ENCODE results near the gene STK26.
"Not testable (repeated sequence)": the region's sequence is repeated elsewhere in the genome, so short reads cannot be mapped to it uniquely, and the experiment has no call there.

The STK26 gene

GRCh38 chrX:132040066-132040465, 17.0 kb downstream of the STK26 start:
- no peak for DNase-seq

GRCh38 chrX:132041015-132041414, 17.9 kb downstream of the STK26 start:
- DNase-seq, result no peak

- no peak for DNase-seq
Observed at GRCh38 chrX:132043977-132044376, 20.9 kb downstream of the STK26 start.

GRCh38 chrX:132044953-132045352, 21.9 kb downstream of the STK26 start:
- no peak for DNase-seq

- DNase-seq, result no peak
Observed at GRCh38 chrX:132045456-132045855, 22.4 kb downstream of the STK26 start.

- DNase-seq, result no peak
Observed at GRCh38 chrX:132046533-132046932, 23.4 kb downstream of the STK26 start.

GRCh38 chrX:132051778-132052177, 28.7 kb downstream of the STK26 start:
- not testable (repeated sequence) for DNase-seq

GRCh38 chrX:132058050-132058449, 34.9 kb downstream of the STK26 start:
- DNase-seq, result no peak

- DNase-seq, result no peak
Observed at GRCh38 chrX:132058975-132059374, 35.9 kb downstream of the STK26 start.

- no peak for DNase-seq
Observed at GRCh38 chrX:132059973-132060540, 37.0 kb downstream of the STK26 start.

- no peak for DNase-seq
Observed at GRCh38 chrX:132063334-132063733, 40.2 kb downstream of the STK26 start.

- DNase-seq, result no peak
Observed at GRCh38 chrX:132063862-132064261, 40.8 kb downstream of the STK26 start.

GRCh38 chrX:132068405-132068804, 45.3 kb downstream of the STK26 start:
- DNase-seq, result no peak

- no peak for DNase-seq
Observed at GRCh38 chrX:132071254-132071653, 48.2 kb downstream of the STK26 start.

GRCh38 chrX:132077414-132077813, 54.3 kb downstream of the STK26 start:
- no peak for DNase-seq

GRCh38 chrX:132077912-132078311, 54.8 kb downstream of the STK26 start:
- no peak for DNase-seq

- DNase-seq, result no peak
Observed at GRCh38 chrX:132085786-132086185, 62.7 kb downstream of the STK26 start.

- no peak for DNase-seq
Observed at GRCh38 chrX:132086672-132087071, 63.6 kb downstream of the STK26 start.

GRCh38 chrX:132088864-132089263, 65.8 kb downstream of the STK26 start:
- no peak for DNase-seq

GRCh38 chrX:132090403-132091159, 67.5 kb downstream of the STK26 start:
- DNase-seq, result no peak

GRCh38 chrX:132092439-132093065, 69.5 kb downstream of the STK26 start:
- DNase-seq, result peak; percentile 50

GRCh38 chrX:132093239-132093860, 70.2 kb downstream of the STK26 start:
- DNase-seq, result no peak

GRCh38 chrX:132094164-132094563, 71.1 kb downstream of the STK26 start:
- DNase-seq, result no peak

GRCh38 chrX:132098704-132099103, 75.6 kb downstream of the STK26 start:
- DNase-seq, result not testable (repeated sequence)

Data from activated CD8-positive, alpha-beta memory T cell treated with anti-CD3 and anti-CD28 coated beads, Interleukin-2, amount 50 U/mL, for 48 hours (primary cell).